ENCODE results near the gene KRTAP1-5. TPM values are rescaled to one million over a fixed set of nuclear protein-coding genes. Genes with fewer than 3 reads are reported as not detected.

Gene KRTAP1-5
- total RNA-seq (2022; extraction: Qiagen RNA extraction; ENCODE audit: low read depth): not detected in 5 replicates

GRCh38 chr17:41026715-41027471, at the start of gene KRTAP1-5:
KRTAP1-5 (minus strand) TSS chr17:41027208; CDS start chr17:41027155, 53 bp downstream.

GRCh38 chr17:41065829-41066624, 39.0 kb upstream of the KRTAP1-5 start, which contains the start of gene KRTAP2-4:
KRTAP2-4 (minus strand) TSS chr17:41065879; CDS start chr17:41065845, 34 bp downstream.

GRCh38 chr17:41060052-41060604, 33.1 kb upstream of the KRTAP1-5 start, which contains the start of gene KRTAP2-3:
KRTAP2-3 (minus strand) TSS chr17:41060114; CDS start chr17:41060050, 64 bp downstream.

GRCh38 chr17:41055130-41055529, 28.1 kb upstream of the KRTAP1-5 start, which contains the start of gene KRTAP2-2:
KRTAP2-2 (minus strand) TSS chr17:41055230; CDS start chr17:41055211, 19 bp downstream.

GRCh38 chr17:41046735-41047465, 19.9 kb upstream of the KRTAP1-5 start, which contains the start of gene KRTAP2-1:
KRTAP2-1 (minus strand) TSS chr17:41047316; CDS start chr17:41047267, 49 bp downstream.

GRCh38 chr17:41040783-41041571, 14.0 kb upstream of the KRTAP1-5 start, which contains the start of gene KRTAP1-1:
KRTAP1-1 (minus strand) TSS chr17:41041450; CDS start chr17:41041397, 53 bp downstream.

GRCh38 chr17:41034346-41034935, 7.4 kb upstream of the KRTAP1-5 start, which contains the start of gene KRTAP1-3:
KRTAP1-3 (minus strand) TSS chr17:41034874; CDS start chr17:41034821, 53 bp downstream.

GRCh38 chr17:41029633-41030245, 2.7 kb upstream of the KRTAP1-5 start, which contains the start of gene KRTAP1-4:
KRTAP1-4 (minus strand) TSS chr17:41030195; CDS start chr17:41030078, 117 bp downstream.

GRCh38 chr17:41008811-41009210, 18.2 kb downstream of the KRTAP1-5 start, which contains the start of gene KRTAP3-1:
KRTAP3-1 (minus strand) TSS chr17:41009128; CDS start chr17:41009074, 54 bp downstream.

GRCh38 chr17:40999563-40999962, 27.4 kb downstream of the KRTAP1-5 start, which contains the start of gene KRTAP3-2:
KRTAP3-2 (minus strand) TSS chr17:40999906; CDS start chr17:40999853, 53 bp downstream.

GRCh38 chr17:40993839-40994238, 33.2 kb downstream of the KRTAP1-5 start, which contains the start of gene KRTAP3-3:
KRTAP3-3 (minus strand) TSS chr17:40994164; CDS start chr17:40994097, 67 bp downstream.

GRCh38 chr17:40984226-40984625, 42.8 kb downstream of the KRTAP1-5 start, which contains the start of gene KRT40:
KRT40 (minus strand) TSS chr17:40984326; CDS start chr17:40984273, 53 bp downstream.

Other genes starting within 250 kb of the KRTAP1-5 start
- gene KRT27, start 244.7 kb downstream of the KRTAP1-5 start, total RNA-seq (2022; extraction: Qiagen RNA extraction; ENCODE audit: low read depth): not detected in 5 replicates
- gene KRT28, start 227.2 kb downstream of the KRTAP1-5 start, total RNA-seq (2022; extraction: Qiagen RNA extraction; ENCODE audit: low read depth): not detected in 5 replicates
- 93.1 to 121 TPM (median 103 TPM) in 5 replicates for gene KRT10, start 204.6 kb downstream of the KRTAP1-5 start, total RNA-seq (2022; extraction: Qiagen RNA extraction; ENCODE audit: low read depth)
- gene KRT12, start 160.0 kb downstream of the KRTAP1-5 start, total RNA-seq (2022; extraction: Qiagen RNA extraction; ENCODE audit: low read depth): not detected in 5 replicates
- 0.10 to 0.53 TPM (median 0.27 TPM) in 5 replicates for gene KRT20, start 142.0 kb downstream of the KRTAP1-5 start, total RNA-seq (2022; extraction: Qiagen RNA extraction; ENCODE audit: low read depth)
- 0.14 to 0.19 TPM in 2 of 5 replicates, not detected in the others for gene KRT23, start 89.6 kb downstream of the KRTAP1-5 start, total RNA-seq (2022; extraction: Qiagen RNA extraction; ENCODE audit: low read depth)
- gene KRT39, start 60.3 kb downstream of the KRTAP1-5 start, total RNA-seq (2022; extraction: Qiagen RNA extraction; ENCODE audit: low read depth): not detected in 5 replicates
- not detected in 5 replicates for gene KRT40, start 42.9 kb downstream of the KRTAP1-5 start, total RNA-seq (2022; extraction: Qiagen RNA extraction; ENCODE audit: low read depth)
- not detected in 5 replicates for gene KRTAP3-3, start 33.0 kb downstream of the KRTAP1-5 start, total RNA-seq (2022; extraction: Qiagen RNA extraction; ENCODE audit: low read depth)
- 0.28 to 0.34 TPM (median 0.31 TPM) in 3 of 5 replicates, not detected in the others for gene KRTAP3-2, start 27.3 kb downstream of the KRTAP1-5 start, total RNA-seq (2022; extraction: Qiagen RNA extraction; ENCODE audit: low read depth)
- not detected in 5 replicates for gene KRTAP3-1, start 18.1 kb downstream of the KRTAP1-5 start, total RNA-seq (2022; extraction: Qiagen RNA extraction; ENCODE audit: low read depth)
- gene KRTAP1-4, start 3.0 kb upstream of the KRTAP1-5 start, total RNA-seq (2022; extraction: Qiagen RNA extraction; ENCODE audit: low read depth): not detected in 5 replicates
- 0.15 TPM in 1 of 5 replicates, not detected in the others for gene KRTAP1-3, start 7.7 kb upstream of the KRTAP1-5 start, total RNA-seq (2022; extraction: Qiagen RNA extraction; ENCODE audit: low read depth)
- not detected in 5 replicates for gene KRTAP1-1, start 14.2 kb upstream of the KRTAP1-5 start, total RNA-seq (2022; extraction: Qiagen RNA extraction; ENCODE audit: low read depth)
- not detected in 5 replicates for gene KRTAP2-1, start 20.1 kb upstream of the KRTAP1-5 start, total RNA-seq (2022; extraction: Qiagen RNA extraction; ENCODE audit: low read depth)
- gene KRTAP2-2, start 28.0 kb upstream of the KRTAP1-5 start, total RNA-seq (2022; extraction: Qiagen RNA extraction; ENCODE audit: low read depth): not detected in 5 replicates
- gene KRTAP2-3, start 32.9 kb upstream of the KRTAP1-5 start, total RNA-seq (2022; extraction: Qiagen RNA extraction; ENCODE audit: low read depth): not detected in 5 replicates
- not detected in 5 replicates for gene KRTAP2-4, start 38.7 kb upstream of the KRTAP1-5 start, total RNA-seq (2022; extraction: Qiagen RNA extraction; ENCODE audit: low read depth)
- gene KRTAP4-7, start 56.9 kb upstream of the KRTAP1-5 start, total RNA-seq (2022; extraction: Qiagen RNA extraction; ENCODE audit: low read depth): not detected in 5 replicates
- not detected in 5 replicates for gene KRTAP4-8, start 70.9 kb upstream of the KRTAP1-5 start, total RNA-seq (2022; extraction: Qiagen RNA extraction; ENCODE audit: low read depth)
- not detected in 5 replicates for gene KRTAP4-16, start 75.0 kb upstream of the KRTAP1-5 start, total RNA-seq (2022; extraction: Qiagen RNA extraction; ENCODE audit: low read depth)
- gene KRTAP4-9, start 78.2 kb upstream of the KRTAP1-5 start, total RNA-seq (2022; extraction: Qiagen RNA extraction; ENCODE audit: low read depth): not detected in 5 replicates
- gene KRTAP4-11, start 91.2 kb upstream of the KRTAP1-5 start, total RNA-seq (2022; extraction: Qiagen RNA extraction; ENCODE audit: low read depth): not detected in 5 replicates
- not detected in 5 replicates for gene KRTAP4-12, start 97.0 kb upstream of the KRTAP1-5 start, total RNA-seq (2022; extraction: Qiagen RNA extraction; ENCODE audit: low read depth)
- gene KRTAP4-6, start 113.3 kb upstream of the KRTAP1-5 start, total RNA-seq (2022; extraction: Qiagen RNA extraction; ENCODE audit: low read depth): not detected in 5 replicates
- not detected in 5 replicates for gene KRTAP4-5, start 122.6 kb upstream of the KRTAP1-5 start, total RNA-seq (2022; extraction: Qiagen RNA extraction; ENCODE audit: low read depth)
- not detected in 5 replicates for gene KRTAP4-4, start 133.5 kb upstream of the KRTAP1-5 start, total RNA-seq (2022; extraction: Qiagen RNA extraction; ENCODE audit: low read depth)
- not detected in 5 replicates for gene KRTAP4-3, start 141.0 kb upstream of the KRTAP1-5 start, total RNA-seq (2022; extraction: Qiagen RNA extraction; ENCODE audit: low read depth)
- gene KRTAP4-2, start 151.0 kb upstream of the KRTAP1-5 start, total RNA-seq (2022; extraction: Qiagen RNA extraction; ENCODE audit: low read depth): not detected in 5 replicates
- 0.20 to 0.22 TPM in 2 of 5 replicates, not detected in the others for gene KRTAP4-1, start 157.7 kb upstream of the KRTAP1-5 start, total RNA-seq (2022; extraction: Qiagen RNA extraction; ENCODE audit: low read depth)
- gene KRTAP9-1, start 162.7 kb upstream of the KRTAP1-5 start, total RNA-seq (2022; extraction: Qiagen RNA extraction; ENCODE audit: low read depth): not detected in 5 replicates
- not detected in 5 replicates for gene KRTAP9-2, start 199.4 kb upstream of the KRTAP1-5 start, total RNA-seq (2022; extraction: Qiagen RNA extraction; ENCODE audit: low read depth)
- gene KRTAP9-3, start 205.2 kb upstream of the KRTAP1-5 start, total RNA-seq (2022; extraction: Qiagen RNA extraction; ENCODE audit: low read depth): not detected in 5 replicates
- gene KRTAP9-8, start 210.8 kb upstream of the KRTAP1-5 start, total RNA-seq (2022; extraction: Qiagen RNA extraction; ENCODE audit: low read depth): not detected in 5 replicates
- not detected in 5 replicates for gene KRTAP9-4, start 222.5 kb upstream of the KRTAP1-5 start, total RNA-seq (2022; extraction: Qiagen RNA extraction; ENCODE audit: low read depth)
- not detected in 5 replicates for gene KRTAP9-9, start 228.2 kb upstream of the KRTAP1-5 start, total RNA-seq (2022; extraction: Qiagen RNA extraction; ENCODE audit: low read depth)
- gene KRTAP9-6, start 238.2 kb upstream of the KRTAP1-5 start, total RNA-seq (2022; extraction: Qiagen RNA extraction; ENCODE audit: low read depth): not detected in 5 replicates
- gene KRTAP9-7, start 248.5 kb upstream of the KRTAP1-5 start, total RNA-seq (2022; extraction: Qiagen RNA extraction; ENCODE audit: low read depth): not detected in 5 replicates